Fibroblast of lung (primary cell): Measurements from ENCODE around the gene ZNF148. TPM values are rescaled to one million over a fixed set of nuclear protein-coding genes. Genes with fewer than 3 reads are reported as not detected.

Experiments used
- DNase-seq, 2 donors: peaks; one replicate each; pipeline versions ENCODE4 v3.0.0 to v3.0.0-alpha.2; 2010; ENCODE audit warnings: low read depth in 2 of 2
- H2AFZ ChIP-seq: 2 replicates; pipeline ENCODE4 v1.5.1; 2012; ENCODE audit warnings: low read length, control low read depth, inconsistent platforms
- H3K27ac ChIP-seq: 2 replicates; pipeline ENCODE4 v1.5.1; 2011; ENCODE audit warnings: low read length, control low read depth; ENCODE audit not compliant: insufficient read depth
- H3K27me3 ChIP-seq: 2 replicates; pipeline ENCODE4 v1.5.1; 2011; ENCODE audit warnings: mild to moderate bottlenecking, low read length; ENCODE audit not compliant: control insufficient read depth, insufficient read depth
- H3K36me3 ChIP-seq: 2 replicates; pipeline ENCODE4 v1.5.1; 2011; ENCODE audit warnings: low read length; ENCODE audit not compliant: control insufficient read depth, insufficient read depth
- H3K4me1 ChIP-seq: 2 replicates; pipeline ENCODE4 v1.5.1; 2011; ENCODE audit warnings: low read length; ENCODE audit not compliant: control insufficient read depth, insufficient read depth; ENCODE audit errors: extremely low read depth
- H3K4me2 ChIP-seq: 2 replicates; pipeline ENCODE4 v1.5.1; 2011; ENCODE audit warnings: low read length, control low read depth; ENCODE audit not compliant: insufficient read depth; ENCODE audit errors: extremely low read depth
- H3K4me3 ChIP-seq, 4 experiments: fragments of 200-600 bp in 1 of 4; sonication (generic) in 1 of 4; replicated peaks in 1 of 4; 2 replicates each; pipeline ENCODE4 v1.5.1; 2011 to 2016; ENCODE audit warnings: low read length in 4 of 4, low read depth in 3 of 4, mild to moderate bottlenecking in 3 of 4, control low read depth in 2 of 4, inconsistent platforms in 1 of 4, mixed read lengths in 1 of 4; ENCODE audit not compliant: insufficient read depth in 1 of 4; ENCODE audit errors: control extremely low read depth in 1 of 4
- H3K79me2 ChIP-seq: 2 replicates; pipeline ENCODE4 v1.5.1; 2012; ENCODE audit warnings: mild to moderate bottlenecking, low read length, inconsistent platforms; ENCODE audit not compliant: control insufficient read depth, insufficient read depth
- H3K9ac ChIP-seq: 2 replicates; pipeline ENCODE4 v1.5.1; 2011; ENCODE audit warnings: mild to moderate bottlenecking, low read length, control low read depth; ENCODE audit not compliant: insufficient read depth
- H3K9me3 ChIP-seq: 2 replicates; pipeline ENCODE4 v1.5.1; 2012; ENCODE audit warnings: low read depth, low read length; ENCODE audit not compliant: control insufficient read depth, insufficient read depth
- H4K20me1 ChIP-seq: 2 replicates; pipeline ENCODE4 v1.5.1; 2011; ENCODE audit warnings: low read length; ENCODE audit not compliant: control insufficient read depth, insufficient read depth; ENCODE audit errors: extremely low read depth
- EZH2 ChIP-seq: IDR thresholded peaks from 2 replicates; pipeline ENCODE4 v1.5.1; 2012; ENCODE audit warnings: low read length, control low read depth, mild to moderate bottlenecking; ENCODE audit errors: missing control alignments
- polyA plus RNA-seq, 2 donors: library from polyadenylated mRNA; depleted of rRNA in 1 of 2; stranded (reverse) in 1 of 2; unstranded in 1 of 2; fragments of >200 nt; gene quantifications; 2 replicates each; pipeline ENCODE4 v1.2.1, GENCODE V29; 2011 to 2012; ENCODE audit warnings: missing spikeins in 1 of 2
- total RNA-seq: library from RNA; depleted of rRNA; stranded (reverse); fragments of >200 nt; gene quantifications from 2 replicates; pipeline ENCODE4 v1.2.1, GENCODE V29; 2014
- TF ChIP-seq, protein P1 (sequence below), 2 donors: IDR thresholded peaks in 1 of 2; conservative IDR thresholded peaks in 1 of 2; 1 replicate in 1 of 2; 2 replicates in 1 of 2; pipeline ENCODE4 v1.5.1; 2011 to 2012; ENCODE audit warnings: low read length in 2 of 2, control low read depth in 1 of 2, inconsistent platforms in 1 of 2, low read depth in 1 of 2, mild to moderate bottlenecking in 1 of 2

The ZNF148 gene
- total and polyA plus RNA-seq, 2 donors (not counting 1 experiment from before 2014, with no cell fraction given), result 37.7 to 41.3 TPM

DNA sequence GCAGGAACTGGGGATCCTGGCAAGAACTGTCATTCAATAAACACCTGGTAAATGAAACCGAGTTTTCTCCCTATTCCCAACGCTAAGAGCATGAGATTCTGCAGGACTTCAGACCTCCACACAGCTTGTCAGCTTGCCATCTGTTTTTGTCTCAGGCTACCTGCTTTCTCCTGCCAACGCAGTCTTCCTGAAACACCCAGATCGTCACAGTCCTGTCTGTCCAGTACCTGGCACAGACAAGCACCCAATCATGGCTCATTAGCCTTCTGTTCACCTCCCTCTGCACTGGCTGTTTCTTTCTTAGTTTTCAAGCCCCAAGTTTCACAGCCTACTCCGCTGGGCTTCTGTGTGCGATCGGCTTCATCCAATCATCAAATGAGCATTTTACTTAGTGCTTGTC lies 167.6 kb downstream of the ZNF148 start:
- no peak overlapping the region for H3K27ac ChIP-seq
- no peaks in the 10 kb centered on the region for H3K9me3 ChIP-seq
- no peak overlapping the region for H2AFZ ChIP-seq
- no peaks in the 10 kb centered on the region for H4K20me1 ChIP-seq
- peaks cover 9% of the 10 kb centered on the region for H3K27me3 ChIP-seq
- H3K36me3 ChIP-seq, result no peaks in the 10 kb centered on the region
- no peak overlapping the region for H3K4me3 ChIP-seq
- no peaks in the 10 kb centered on the region for H3K79me2 ChIP-seq
- no peak for DNase-seq
- TF ChIP-seq, protein P1, sequence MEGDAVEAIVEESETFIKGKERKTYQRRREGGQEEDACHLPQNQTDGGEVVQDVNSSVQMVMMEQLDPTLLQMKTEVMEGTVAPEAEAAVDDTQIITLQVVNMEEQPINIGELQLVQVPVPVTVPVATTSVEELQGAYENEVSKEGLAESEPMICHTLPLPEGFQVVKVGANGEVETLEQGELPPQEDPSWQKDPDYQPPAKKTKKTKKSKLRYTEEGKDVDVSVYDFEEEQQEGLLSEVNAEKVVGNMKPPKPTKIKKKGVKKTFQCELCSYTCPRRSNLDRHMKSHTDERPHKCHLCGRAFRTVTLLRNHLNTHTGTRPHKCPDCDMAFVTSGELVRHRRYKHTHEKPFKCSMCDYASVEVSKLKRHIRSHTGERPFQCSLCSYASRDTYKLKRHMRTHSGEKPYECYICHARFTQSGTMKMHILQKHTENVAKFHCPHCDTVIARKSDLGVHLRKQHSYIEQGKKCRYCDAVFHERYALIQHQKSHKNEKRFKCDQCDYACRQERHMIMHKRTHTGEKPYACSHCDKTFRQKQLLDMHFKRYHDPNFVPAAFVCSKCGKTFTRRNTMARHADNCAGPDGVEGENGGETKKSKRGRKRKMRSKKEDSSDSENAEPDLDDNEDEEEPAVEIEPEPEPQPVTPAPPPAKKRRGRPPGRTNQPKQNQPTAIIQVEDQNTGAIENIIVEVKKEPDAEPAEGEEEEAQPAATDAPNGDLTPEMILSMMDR (conservative IDR thresholded peaks at IDR 0.05 in 1 of 2, IDR thresholded peaks at IDR 0.05 in 1 of 2; ENCODE audit: low read depth in 1 of 2, low read length in 2 of 2), result no peak
- TF ChIP-seq EZH2, result no peak
- H3K9ac ChIP-seq, result no peak overlapping the region
- H3K4me1 ChIP-seq, result peaks cover 3% of the 10 kb centered on the region
- no peak overlapping the region for H3K4me2 ChIP-seq

DNA sequence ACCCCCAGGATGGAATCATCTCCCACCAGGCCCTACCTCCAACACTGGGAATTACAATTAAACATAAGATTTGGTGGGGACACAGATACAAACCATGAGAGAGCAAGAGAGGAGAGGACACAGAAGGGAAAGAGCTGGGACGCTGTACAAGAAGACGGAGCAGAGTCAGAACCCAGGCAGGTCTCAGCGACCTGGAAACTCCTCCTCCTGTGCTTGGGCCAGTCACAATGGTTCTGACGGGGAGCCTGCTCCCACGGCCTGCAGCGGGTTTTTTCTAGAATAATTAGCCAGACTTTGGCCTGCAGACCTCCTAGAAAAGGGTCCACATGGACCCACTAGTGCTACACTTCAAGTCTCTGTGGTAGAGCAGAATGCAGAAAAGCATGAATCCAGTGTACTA lies 168.2 kb downstream of the ZNF148 start:
- no peaks in the 10 kb centered on the region for H3K79me2 ChIP-seq
- no peak overlapping the region for H2AFZ ChIP-seq
- no peak overlapping the region for H3K9ac ChIP-seq
- no peak overlapping the region for H3K27ac ChIP-seq
- H3K36me3 ChIP-seq, result no peaks in the 10 kb centered on the region
- no peaks in the 10 kb centered on the region for H3K9me3 ChIP-seq
- H3K27me3 ChIP-seq, result peaks cover 4% of the 10 kb centered on the region
- no peak overlapping the region for H3K4me3 ChIP-seq
- H3K4me2 ChIP-seq, result no peak overlapping the region
- no peaks in the 10 kb centered on the region for H4K20me1 ChIP-seq
- DNase-seq, result no peak
- TF ChIP-seq, protein P1 (conservative IDR thresholded peaks at IDR 0.05 in 1 of 2, IDR thresholded peaks at IDR 0.05 in 1 of 2; ENCODE audit: low read depth in 1 of 2, low read length in 2 of 2), result no peak
- TF ChIP-seq EZH2, result no peak
- no peaks in the 10 kb centered on the region for H3K4me1 ChIP-seq

DNA sequence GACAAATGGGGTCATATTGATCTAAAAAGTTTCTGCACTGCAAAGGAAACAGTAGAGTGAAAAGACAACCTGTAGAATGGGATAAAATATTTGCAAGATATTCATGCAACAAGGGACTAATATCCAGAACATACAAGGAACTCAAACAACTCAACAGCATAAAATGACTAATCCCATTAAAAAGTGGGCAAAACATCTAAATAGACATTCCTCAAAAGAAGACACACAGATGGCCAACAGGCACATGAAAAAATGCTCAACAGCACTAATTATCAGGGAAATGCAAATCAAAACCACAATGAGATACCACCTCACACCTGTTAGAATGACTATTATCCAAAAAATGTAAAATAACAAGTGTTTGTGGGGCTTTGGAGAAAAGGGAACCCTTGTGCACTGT lies 171.4 kb downstream of the ZNF148 start:
- no peaks in the 10 kb centered on the region for H4K20me1 ChIP-seq
- TF ChIP-seq EZH2, result no peak
- TF ChIP-seq, protein P1 (conservative IDR thresholded peaks at IDR 0.05 in 1 of 2, IDR thresholded peaks at IDR 0.05 in 1 of 2; ENCODE audit: low read depth in 1 of 2, low read length in 2 of 2), result no peak

More for the DNA sequence above, 171.4 kb downstream of the ZNF148 start:
- Histone ChIP-seq H3K36me3 (no peaks in the 10 kb centered on the region), H3K9ac (no peak overlapping the region), H3K27me3 (no peaks in the 10 kb centered on the region), H2AFZ (no peak overlapping the region), H3K4me3 (no peak overlapping the region), H3K27ac (no peak overlapping the region), H3K4me2 (no peak overlapping the region), H3K4me1 (no peaks in the 10 kb centered on the region), H3K79me2 (no peaks in the 10 kb centered on the region), H3K9me3 (no peaks in the 10 kb centered on the region)
- no peak for DNase-seq
